HL-60 (cell line): ENCODE measurements around the gene LIPG.

Experiments used
- POLR2AphosphoS5 ChIP-seq: IDR thresholded peaks from 2 replicates; pipeline ENCODE4 v1.6.1; 2012; ENCODE audit warnings: low read depth
- TF ChIP-seq, protein P1 (sequence below): IDR thresholded peaks from one replicate; pipeline ENCODE4 v1.5.1; 2011; ENCODE audit warnings: low read length, control low read depth, inconsistent platforms; ENCODE audit not compliant: insufficient read depth

GRCh38 chr18:49521216-49521835 is 40.5 kb upstream of the LIPG start:
- TF ChIP-seq, protein P1, sequence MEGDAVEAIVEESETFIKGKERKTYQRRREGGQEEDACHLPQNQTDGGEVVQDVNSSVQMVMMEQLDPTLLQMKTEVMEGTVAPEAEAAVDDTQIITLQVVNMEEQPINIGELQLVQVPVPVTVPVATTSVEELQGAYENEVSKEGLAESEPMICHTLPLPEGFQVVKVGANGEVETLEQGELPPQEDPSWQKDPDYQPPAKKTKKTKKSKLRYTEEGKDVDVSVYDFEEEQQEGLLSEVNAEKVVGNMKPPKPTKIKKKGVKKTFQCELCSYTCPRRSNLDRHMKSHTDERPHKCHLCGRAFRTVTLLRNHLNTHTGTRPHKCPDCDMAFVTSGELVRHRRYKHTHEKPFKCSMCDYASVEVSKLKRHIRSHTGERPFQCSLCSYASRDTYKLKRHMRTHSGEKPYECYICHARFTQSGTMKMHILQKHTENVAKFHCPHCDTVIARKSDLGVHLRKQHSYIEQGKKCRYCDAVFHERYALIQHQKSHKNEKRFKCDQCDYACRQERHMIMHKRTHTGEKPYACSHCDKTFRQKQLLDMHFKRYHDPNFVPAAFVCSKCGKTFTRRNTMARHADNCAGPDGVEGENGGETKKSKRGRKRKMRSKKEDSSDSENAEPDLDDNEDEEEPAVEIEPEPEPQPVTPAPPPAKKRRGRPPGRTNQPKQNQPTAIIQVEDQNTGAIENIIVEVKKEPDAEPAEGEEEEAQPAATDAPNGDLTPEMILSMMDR: no peak
- TF ChIP-seq POLR2AphosphoS5: no peak
